ENCODE data around the gene NFKBIB. TPM values are rescaled to one million over a fixed set of nuclear protein-coding genes. Genes with fewer than 3 reads are reported as not detected.

The NFKBIB gene
- total and polyA plus RNA-seq, 2 donors (not counting 3 experiments of a cell fraction or from before 2014, with no cell fraction given), result 25.0 to 30.8 TPM

DNA sequence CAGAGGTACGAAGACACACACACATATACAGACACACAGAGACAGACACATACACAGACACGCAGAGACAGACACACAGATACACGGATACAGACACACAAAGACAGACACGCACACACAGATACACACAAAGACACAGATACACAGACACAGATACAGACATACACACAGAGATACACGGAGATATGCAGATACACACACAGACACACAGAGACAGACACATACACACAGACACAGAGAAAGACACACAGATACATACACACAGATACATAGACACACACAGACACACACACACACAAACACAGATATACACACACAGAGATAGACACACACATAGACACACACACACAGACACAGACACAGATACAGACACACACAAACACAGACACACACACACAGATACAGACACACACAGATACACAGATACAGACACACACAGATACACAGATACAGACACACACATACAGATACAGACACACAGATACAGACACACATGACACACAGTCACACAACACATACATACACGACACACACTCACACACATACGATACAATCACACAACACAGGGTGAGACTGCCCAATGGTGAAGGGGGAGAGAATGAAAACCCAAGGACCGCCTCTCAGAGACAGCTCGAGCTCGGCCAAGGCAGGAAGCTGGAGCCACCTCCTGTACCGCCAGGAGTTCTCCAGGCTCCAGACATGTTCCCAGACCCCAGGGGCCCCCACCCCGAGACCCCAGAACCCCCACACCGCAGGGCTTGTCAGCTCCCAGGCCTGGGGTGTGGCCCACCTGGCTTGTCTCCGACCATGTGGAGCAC lies 21.0 kb downstream of the NFKBIB start:
- POLR2A ChIA-PET, result no interaction called here
- H3K9me3 ChIP-seq (replicated peaks; ENCODE audit: control insufficient read depth, insufficient read depth, low read length), result no peaks in the 10 kb centered on the region
- no peaks in the 10 kb centered on the region for H3K9me1 ChIP-seq (replicated peaks; ENCODE audit: control insufficient read depth, extremely low read depth, insufficient read depth, low read length)
- no peak overlapping the region for H3K4me3 ChIP-seq (replicated peaks in 1 of 3; ENCODE audit: insufficient read depth in 1 of 3, low read depth in 1 of 3, low read length in 3 of 3)
- H3K27me3 ChIP-seq (ENCODE audit: control insufficient read depth in 2 of 2, insufficient read depth in 2 of 2, low read length in 2 of 2), result no peaks in the 10 kb centered on the region
- CTCF ChIA-PET, result no interaction called here
- intact Hi-C loops (cut with micrococcal nuclease), result no loop called here
- no TSS peak for BruUV-seq (replicated peaks)
- H4K20me1 ChIP-seq (replicated peaks; ENCODE audit: control insufficient read depth, extremely low read depth, insufficient read depth, low read length), result no peaks in the 10 kb centered on the region
- no peaks in the 10 kb centered on the region for H3K79me2 ChIP-seq (ENCODE audit: control insufficient read depth, insufficient read depth, low read length)
- H3K27ac ChIP-seq (ENCODE audit: insufficient read depth, low read depth, low read length), result no peak overlapping the region
- dilution Hi-C loops (cut with MboI; ENCODE audit: extremely low pct_ligation_motif_present, low sequenced_read_pairs), result no loop called here
- H3K9ac ChIP-seq (replicated peaks; ENCODE audit: extremely low read depth, insufficient read depth, low read length), result no peak overlapping the region
- no peaks in the 10 kb centered on the region for H3K4me1 ChIP-seq (ENCODE audit: control insufficient read depth, extremely low read depth, insufficient read depth, low read length)
- no peak overlapping the region for H3K4me2 ChIP-seq (ENCODE audit: insufficient read depth, low read length)
- FAIRE-seq (no peak), DNase-seq (ENCODE audit: low read depth, low spot score) (no peak)
- no peak overlapping the region for H2AFZ ChIP-seq (ENCODE audit: low read depth, low read length)
- TF ChIP-seq GATA2 (IDR thresholded peaks at IDR 0.05; ENCODE audit: insufficient read depth, insufficient read length, low read depth, low read length) (no peak), POLR2A (IDR thresholded peaks at IDR 0.05; ENCODE audit: low read depth, low read length) (no peak), FOS (IDR thresholded peaks at IDR 0.05; ENCODE audit: borderline replicate concordance, insufficient read depth, low read length) (no peak), EZH2 (IDR thresholded peaks at IDR 0.05; ENCODE audit: borderline replicate concordance, low read depth, low read length, severe bottlenecking) (no peak), POLR2AphosphoS5 (IDR thresholded peaks at IDR 0.05; ENCODE audit: insufficient read depth, low read depth, low read length) (no peak), MYC (IDR thresholded peaks at IDR 0.05; ENCODE audit: low read depth, low read length) (no peak), JUN (IDR thresholded peaks at IDR 0.05; ENCODE audit: borderline replicate concordance, insufficient read depth, insufficient read length, low read depth) (no peak)
- TF ChIP-seq, protein P1, sequence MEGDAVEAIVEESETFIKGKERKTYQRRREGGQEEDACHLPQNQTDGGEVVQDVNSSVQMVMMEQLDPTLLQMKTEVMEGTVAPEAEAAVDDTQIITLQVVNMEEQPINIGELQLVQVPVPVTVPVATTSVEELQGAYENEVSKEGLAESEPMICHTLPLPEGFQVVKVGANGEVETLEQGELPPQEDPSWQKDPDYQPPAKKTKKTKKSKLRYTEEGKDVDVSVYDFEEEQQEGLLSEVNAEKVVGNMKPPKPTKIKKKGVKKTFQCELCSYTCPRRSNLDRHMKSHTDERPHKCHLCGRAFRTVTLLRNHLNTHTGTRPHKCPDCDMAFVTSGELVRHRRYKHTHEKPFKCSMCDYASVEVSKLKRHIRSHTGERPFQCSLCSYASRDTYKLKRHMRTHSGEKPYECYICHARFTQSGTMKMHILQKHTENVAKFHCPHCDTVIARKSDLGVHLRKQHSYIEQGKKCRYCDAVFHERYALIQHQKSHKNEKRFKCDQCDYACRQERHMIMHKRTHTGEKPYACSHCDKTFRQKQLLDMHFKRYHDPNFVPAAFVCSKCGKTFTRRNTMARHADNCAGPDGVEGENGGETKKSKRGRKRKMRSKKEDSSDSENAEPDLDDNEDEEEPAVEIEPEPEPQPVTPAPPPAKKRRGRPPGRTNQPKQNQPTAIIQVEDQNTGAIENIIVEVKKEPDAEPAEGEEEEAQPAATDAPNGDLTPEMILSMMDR (IDR thresholded peaks at IDR 0.05; ENCODE audit: extremely low read depth in 1 of 2, insufficient read depth in 1 of 2, low read depth in 1 of 2, low read length in 2 of 2), result no peak
- TF ChIP-seq, protein P2, sequence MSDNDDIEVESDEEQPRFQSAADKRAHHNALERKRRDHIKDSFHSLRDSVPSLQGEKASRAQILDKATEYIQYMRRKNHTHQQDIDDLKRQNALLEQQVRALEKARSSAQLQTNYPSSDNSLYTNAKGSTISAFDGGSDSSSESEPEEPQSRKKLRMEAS (IDR thresholded peaks at IDR 0.05; ENCODE audit: insufficient read depth, insufficient read length), result no peak
- peaks cover 4 to 9% of the 10 kb centered on the region in 2 experiments for H3K36me3 ChIP-seq (ENCODE audit: control insufficient read depth in 2 of 2, extremely low read depth in 1 of 2, insufficient read depth in 2 of 2, low read length in 2 of 2)

All from endothelial cell of umbilical vein (primary cell).